GM12874 (cell line): ENCODE measurements around the gene SLC16A13.

Experiments
- TF ChIP-seq, protein P1 (sequence below): IDR thresholded peaks from 2 replicates; pipeline ENCODE4 v1.5.1; 2011; ENCODE audit warnings: low read depth, mild to moderate bottlenecking, control low read depth, low read length, moderate library complexity; ENCODE audit not compliant: insufficient read depth

Gene SLC16A13

DNA sequence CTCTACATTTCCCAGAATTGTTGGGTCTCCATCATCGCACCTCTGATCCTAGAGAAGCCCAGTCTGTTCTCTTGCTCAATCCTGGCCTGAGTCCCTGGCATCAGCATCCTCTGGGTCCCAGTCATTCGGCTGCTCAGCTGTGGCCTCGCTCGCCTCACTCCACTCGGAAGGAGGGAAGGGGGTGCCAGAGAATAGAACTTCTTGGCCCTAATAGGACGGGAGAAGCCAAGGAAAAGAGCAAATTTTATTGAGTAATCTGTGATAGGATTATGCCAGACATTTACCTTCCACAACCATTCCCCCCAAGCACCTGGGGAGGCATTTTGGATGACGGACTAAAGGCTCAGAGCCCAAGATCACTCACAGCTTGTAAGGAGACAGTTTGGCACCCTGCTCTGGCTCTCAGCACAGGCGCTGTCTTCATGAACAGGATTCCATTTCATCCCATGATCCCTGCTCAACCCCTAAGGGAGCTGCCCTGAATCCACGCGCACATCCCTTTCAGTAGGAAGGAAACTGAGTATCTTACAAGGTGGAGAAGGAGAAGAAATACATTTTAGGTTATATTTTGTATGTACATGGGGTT, 44.7 kb downstream of the SLC16A13 start:
- TF ChIP-seq, protein P1, sequence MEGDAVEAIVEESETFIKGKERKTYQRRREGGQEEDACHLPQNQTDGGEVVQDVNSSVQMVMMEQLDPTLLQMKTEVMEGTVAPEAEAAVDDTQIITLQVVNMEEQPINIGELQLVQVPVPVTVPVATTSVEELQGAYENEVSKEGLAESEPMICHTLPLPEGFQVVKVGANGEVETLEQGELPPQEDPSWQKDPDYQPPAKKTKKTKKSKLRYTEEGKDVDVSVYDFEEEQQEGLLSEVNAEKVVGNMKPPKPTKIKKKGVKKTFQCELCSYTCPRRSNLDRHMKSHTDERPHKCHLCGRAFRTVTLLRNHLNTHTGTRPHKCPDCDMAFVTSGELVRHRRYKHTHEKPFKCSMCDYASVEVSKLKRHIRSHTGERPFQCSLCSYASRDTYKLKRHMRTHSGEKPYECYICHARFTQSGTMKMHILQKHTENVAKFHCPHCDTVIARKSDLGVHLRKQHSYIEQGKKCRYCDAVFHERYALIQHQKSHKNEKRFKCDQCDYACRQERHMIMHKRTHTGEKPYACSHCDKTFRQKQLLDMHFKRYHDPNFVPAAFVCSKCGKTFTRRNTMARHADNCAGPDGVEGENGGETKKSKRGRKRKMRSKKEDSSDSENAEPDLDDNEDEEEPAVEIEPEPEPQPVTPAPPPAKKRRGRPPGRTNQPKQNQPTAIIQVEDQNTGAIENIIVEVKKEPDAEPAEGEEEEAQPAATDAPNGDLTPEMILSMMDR = no peak

DNA sequence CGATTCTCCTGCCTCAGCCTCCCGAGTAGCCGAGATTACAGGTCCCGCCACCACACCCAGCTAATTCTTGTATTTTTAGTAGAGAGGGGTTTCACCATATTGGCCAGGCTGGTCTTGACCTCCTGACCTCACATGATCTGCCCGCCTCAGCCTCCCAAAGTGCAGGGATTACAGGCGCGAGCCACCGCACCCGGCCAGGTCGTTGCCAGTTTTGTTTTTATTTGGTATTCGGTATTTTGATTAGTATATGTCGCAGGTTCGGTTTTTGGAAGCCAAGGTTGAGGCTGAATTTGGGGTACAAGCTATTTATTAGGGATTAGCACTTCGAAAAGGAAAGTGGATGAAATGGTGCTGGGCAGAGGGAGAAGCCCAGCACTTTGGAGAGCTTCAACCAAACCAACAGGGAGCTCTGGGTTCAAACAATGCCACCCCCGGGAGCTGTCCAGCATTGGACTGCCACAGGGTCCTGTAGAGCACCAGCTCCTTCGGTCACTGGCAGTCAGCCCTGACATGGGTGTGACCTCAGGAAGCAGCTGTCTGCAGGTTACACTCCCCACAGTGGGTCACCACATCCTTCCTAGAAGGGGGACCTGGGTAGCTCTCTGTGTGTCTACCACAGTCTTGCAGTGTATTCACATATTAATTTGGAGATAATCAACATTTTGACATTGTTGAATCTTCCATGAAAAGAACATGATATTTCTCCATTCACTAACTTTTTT, 45.7 kb downstream of the SLC16A13 start:
- TF ChIP-seq, protein P1 = no peak

DNA sequence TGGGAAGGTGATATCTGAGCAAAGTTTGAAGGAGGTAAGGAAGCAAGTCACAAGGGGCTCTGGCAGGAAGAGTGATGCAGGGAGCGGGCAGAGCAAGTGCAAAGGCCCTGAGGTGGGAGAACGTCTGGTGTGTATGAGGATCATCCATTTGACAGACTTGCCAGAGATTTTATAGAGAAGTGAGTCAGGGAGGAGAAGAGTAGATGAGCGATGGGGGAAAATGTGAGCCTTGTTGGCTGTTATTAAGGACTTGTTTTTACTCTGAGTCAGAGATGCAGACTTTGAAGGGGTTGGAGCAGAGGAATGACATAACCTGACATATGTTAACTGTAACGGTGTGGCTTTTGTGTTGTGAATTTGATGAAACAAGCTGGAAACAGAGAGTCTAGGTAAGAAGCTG, 47.8 kb downstream of the SLC16A13 start:
- TF ChIP-seq, protein P1 = no peak

DNA sequence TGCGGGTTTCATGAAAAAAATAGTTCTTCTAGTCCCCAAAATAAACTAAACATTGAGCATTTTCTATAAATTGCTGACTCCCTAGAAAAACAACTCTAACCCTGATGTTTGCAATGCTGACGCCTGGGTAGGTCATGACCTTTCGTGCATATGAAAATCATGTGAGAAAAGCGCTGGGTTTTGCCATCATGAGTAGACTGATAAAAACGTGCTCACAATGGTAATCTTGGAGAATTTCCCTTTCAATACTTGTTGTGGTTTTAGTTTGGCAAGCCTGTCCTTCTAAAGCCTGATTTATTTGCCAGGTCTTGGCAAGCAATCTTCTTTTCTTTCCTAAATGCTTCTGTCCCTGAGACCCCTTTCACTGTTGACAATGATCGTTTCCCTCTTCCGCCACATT, 48.3 kb downstream of the SLC16A13 start:
- TF ChIP-seq, protein P1 = no peak
